Measurements from ENCODE around the gene CHRNA3.

CHRNA3 gene

DNA sequence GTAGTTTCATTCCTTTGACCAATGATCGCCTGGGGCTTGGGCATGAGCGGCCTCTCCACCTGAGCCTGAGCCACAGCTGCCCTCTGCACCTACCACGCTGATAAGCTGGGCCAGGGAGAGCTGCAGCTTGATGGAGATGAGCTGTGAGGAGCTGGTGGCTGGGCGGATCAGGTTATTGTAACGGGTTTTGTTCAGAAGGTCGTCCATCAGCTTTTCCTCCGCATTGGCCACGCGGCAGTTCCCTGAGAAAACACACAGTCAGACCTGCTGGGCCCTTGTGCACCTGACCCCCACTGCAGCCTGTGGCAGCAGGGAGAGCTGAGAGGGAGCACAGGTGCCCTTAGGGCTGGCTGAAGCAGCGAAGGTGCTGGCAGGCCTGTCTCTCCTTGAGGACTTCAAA, 14.6 kb upstream of the CHRNA3 start:
- no peak for DNase-seq

DNA sequence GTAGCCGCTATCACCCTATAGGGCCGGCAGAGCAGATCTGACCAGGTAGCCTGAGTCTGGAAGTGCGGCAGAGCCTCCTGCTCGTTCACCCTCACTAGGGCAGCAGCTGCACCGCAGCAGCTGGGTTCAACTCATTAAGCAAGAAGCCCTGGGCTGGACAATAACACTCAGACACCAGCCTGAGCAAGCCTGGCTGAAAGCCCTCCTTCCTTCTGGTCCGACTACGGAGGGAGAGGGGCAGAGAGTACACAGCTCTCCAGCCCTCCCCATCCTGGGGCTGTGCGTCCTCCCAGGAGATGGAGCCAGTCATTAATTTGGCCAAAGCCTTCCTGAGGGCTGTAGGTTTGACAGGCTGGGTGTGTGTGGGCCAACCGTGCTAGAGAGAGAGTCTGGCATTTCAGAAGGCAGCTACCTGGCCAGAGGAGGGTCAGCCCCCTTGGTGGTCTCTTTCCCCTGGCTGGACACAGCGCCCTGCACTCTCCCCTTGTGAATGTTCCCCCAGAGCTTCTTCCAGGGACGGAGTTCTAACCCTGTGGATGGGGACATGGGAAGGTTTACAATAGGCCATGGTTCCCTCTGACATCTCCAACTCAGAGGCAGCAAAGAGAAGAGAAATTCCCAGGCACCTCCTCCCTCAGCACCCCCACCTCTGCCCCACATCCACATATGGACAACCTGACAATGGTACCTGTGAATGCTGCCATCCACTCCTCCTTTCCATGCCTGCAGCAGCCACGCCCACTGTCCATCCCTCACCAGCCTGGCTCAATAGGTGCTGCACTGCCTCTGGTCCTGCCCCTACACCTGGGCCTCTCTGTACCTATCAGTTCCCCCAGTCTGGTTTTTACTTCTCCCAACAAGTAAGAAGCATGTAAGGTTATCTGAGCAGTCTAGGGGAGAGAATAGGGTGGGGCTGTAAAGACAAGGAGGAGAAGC, 13.7 kb upstream of the CHRNA3 start:
- no peak for DNase-seq

DNA sequence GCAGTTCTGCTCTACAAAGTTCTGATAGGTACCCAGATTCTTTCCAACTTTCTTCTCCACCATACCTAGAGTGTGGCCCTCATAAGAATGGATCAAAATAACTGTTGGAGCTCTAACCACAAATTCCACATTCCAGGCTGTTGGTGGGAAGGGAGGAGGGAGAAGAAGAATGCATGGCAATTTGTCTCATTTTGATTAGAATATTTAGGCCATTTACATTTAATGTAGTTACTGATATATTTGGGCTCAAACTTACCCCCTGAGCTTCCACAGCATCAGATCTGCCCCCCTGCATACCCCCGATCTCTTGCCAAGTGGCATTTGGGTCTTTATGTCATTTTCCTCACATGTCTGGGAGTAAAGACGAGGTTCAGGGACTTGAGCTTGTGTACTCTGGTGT, 12.6 kb upstream of the CHRNA3 start:
- DNase-seq = no peak

GRCh38 chr15:78630886-78631633, 10.3 kb upstream of the CHRNA3 start:
- no peak for DNase-seq

GRCh38 chr15:78629716-78630065, 8.9 kb upstream of the CHRNA3 start:
- DNase-seq = no peak

DNA sequence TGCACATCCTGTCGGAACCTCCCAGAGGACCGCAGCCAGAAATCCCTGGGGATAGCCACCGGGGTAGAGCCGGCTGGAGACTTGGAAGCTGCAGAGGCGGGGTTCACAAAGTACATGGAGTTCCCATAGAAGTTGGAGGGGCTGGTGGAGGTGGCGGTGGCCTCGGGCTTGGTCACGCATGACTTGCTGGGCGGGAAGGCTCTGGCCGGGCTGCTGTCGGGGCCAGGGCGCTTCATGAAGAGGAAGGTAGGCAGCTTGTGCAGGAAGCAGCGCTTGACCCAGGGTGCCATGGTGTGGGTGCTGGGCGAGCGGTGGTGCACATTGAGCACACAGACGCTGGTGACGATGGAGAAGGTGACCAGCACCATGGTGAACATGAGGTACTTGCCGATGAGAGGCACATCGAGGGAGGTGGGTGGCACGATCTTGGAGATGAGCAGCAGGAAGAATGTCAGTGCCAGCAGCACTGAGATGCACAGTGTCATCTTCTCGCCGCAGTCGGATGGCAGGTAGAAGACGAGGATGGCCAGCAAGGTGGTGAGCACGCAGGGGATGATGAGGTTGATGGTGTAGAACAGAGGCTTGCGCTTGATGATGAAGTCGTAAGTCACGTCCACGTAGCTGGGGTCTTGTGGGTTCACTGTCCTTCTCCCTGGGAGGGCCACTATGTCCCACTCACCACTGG, 8.4 kb upstream of the CHRNA3 start:
- DNase-seq = no peak

DNA sequence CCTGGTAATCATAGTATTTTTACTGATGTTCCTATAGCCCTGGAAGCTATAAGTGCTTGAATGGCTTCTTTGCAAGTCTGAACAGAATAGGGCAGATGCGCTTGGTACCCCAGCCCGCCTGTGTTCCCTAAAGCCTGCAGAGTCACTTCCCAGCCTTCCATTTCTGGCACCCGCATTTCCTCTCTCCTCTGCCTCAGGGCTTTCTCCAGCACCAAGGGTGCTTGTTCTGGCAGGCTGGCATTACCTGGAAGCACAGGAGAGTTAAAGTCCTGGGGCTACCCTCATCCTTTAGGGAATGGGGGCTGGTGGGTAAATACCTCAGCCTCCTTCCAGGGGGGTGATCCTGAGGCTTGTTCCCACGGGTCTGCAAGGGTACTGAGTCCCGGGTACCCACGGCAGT, 7.4 kb upstream of the CHRNA3 start:
- DNase-seq = no peak

GRCh38 chr15:78627348-78627747, 6.6 kb upstream of the CHRNA3 start:
- DNase-seq = no peak

- DNase-seq = peak; percentile 47
Observed at GRCh38 chr15:78626381-78626995, 5.7 kb upstream of the CHRNA3 start.

- DNase-seq = no peak
Observed at GRCh38 chr15:78625606-78626280, 4.9 kb upstream of the CHRNA3 start.

- no peak for DNase-seq
Observed at GRCh38 chr15:78624651-78625590, 4.1 kb upstream of the CHRNA3 start.

DNA sequence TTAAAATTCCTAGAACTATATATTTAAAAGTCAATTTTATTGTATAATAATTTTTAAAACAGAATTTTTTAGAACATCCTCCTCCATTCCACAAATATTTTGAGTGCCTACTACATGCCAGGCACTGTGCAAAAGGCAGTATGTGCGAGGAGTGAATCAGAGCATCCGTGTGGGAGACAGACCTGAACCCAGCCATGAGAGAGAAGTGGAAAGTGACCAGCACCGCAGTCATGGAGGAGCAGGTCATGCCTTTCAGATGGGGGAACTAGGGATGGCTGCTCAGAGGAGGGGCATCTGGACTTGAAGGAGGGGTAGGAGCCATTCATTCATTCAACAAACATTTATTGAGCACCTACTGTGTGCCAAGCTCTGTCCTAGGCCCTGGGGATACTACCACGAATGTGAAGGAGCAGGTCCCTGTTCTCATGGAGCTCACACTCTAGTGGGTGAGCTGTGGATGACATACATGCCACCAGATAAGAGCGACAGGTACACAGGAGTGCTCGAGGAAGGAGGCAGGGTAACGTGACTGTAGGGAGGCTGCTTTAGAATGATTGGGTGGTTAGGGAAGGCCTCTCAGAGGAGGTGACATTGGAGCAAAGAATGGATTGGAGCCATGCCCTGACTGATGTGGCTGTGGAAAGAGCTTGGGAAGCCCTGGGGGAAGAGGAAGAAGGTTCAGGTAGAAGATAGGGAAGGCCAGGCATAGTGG, 3.1 kb upstream of the CHRNA3 start:
- no peak for DNase-seq

- no peak for DNase-seq
Observed at GRCh38 chr15:78621810-78622402, 1.1 kb upstream of the CHRNA3 start.

DNA sequence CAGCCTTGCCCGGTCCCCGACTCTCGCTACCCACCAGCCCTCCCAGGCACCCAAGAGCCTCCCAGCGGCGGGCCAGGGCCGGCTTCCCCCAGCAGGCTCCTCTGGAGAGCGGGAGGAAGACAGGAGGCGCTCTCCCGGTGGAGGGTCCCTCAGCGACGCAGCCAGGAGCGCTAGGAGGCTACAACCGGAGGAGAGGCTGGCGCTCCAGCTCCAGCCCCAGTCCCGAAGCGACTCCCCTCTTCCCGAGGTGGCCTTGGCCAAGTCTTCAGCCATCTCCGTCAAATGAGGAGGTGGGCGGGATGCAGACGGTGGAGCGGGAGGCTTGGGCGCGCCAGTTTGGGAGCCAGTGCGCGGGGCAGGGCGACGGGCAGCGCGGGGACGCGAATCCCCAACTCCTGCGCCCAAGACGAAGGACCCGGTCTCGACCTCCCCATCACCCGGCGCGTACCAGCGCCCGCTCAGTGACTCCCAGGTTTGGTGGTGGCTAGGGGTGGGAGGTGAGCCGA, 722 bp downstream of the CHRNA3 start:
- no peak for DNase-seq

DNA sequence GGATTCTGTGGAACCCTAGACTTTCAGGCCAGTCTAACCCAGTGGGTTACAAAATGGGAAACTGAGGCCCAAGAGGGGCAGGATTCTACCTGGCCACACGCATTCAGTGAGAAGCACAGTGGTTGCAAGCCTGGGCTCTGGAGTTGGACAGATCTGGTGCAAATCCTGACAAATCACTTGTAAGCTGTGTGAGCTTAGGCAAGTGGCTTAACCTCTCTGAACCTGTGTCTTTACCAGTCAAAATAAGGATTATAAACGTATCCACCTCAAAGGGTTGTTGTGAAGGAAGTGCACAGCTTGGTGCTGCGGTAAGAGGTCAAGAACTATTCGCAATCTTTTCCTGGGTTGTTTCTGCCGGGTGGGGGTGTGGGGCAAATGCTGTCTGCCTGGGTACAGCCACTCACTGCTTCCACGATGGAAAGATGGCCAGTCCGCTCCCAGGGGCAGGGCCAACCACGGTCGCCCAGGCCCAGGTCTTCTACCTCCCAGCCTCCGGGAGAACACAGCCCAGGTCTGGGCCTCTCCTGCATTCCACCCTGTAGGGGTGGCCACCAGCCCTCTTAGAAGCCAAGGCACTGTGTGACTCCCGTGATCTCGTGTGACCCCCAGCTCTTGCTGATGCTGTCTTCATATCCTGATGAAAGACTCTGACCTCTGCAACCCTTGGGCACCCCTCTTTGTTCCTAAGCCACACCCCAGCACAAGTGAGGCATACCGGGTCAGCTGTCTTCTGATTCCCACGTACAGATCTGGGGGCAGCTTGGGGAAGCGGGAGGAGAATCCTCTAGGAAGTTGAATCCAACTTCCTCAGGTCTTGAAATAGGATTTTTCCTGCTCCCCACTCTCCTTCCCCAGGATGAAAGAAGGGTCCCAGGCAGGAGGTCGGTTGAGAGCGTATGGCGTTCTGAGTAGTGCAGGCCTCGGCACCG, 1.5 kb downstream of the CHRNA3 start:
- no peak for DNase-seq

- DNase-seq = peak; percentile 78
Observed at GRCh38 chr15:78618490-78618934, 2.3 kb downstream of the CHRNA3 start.

DNA sequence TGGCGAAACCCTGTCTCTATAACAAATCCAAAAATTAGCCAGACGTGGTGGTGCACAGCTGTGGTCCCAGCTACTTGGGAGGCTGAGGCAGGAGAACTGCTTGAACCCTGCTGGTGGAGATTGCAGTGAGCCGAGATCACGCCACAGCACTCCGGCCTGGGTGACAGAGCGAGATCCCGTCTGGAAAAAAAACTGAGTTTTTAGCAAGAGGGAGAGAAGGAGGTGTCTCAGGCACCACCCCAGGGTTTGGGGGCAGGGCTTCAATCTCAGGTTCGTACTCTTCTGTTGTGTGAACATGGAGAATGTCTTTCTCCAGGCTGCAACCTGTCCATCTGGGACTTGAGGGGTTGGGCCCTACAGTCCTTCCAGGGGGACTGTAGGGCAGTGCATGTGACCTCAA, 2.7 kb downstream of the CHRNA3 start:
- DNase-seq = no peak

GRCh38 chr15:78617516-78617915, 3.3 kb downstream of the CHRNA3 start:
- DNase-seq = peak; percentile 53

- no peak for DNase-seq
Observed at GRCh38 chr15:78617076-78617475, 3.7 kb downstream of the CHRNA3 start.
